B cell (primary cell): ENCODE data around the gene GMPR. TPM values are rescaled to one million over a fixed set of nuclear protein-coding genes. Genes with fewer than 3 reads are reported as not detected.

Experiments used
- ATAC-seq: fragments of 200-7000 bp; cut with Tn5 transposase; one replicate; pipeline ENCODE4 v1.10.0; 2021; ENCODE audit warnings: low read depth, mild to moderate bottlenecking, moderate number of reproducible peaks, moderate library complexity
- CTCF ChIA-PET: fragments of 350-600 bp; sonication (Branson Sonifier 250); formaldehyde crosslinking; loops from one replicate; lab custom pipeline; 2021; ENCODE audit warnings: antibody characterized with exemption, inconsistent platforms; lab: Charles Lee
- POLR2A ChIA-PET: fragments of 350-600 bp; sonication (Branson Sonifier 250); formaldehyde crosslinking; loops from one replicate; lab custom pipeline; 2021; ENCODE audit warnings: antibody characterized with exemption; lab: Charles Lee
- DNase-seq: peaks from one replicate; pipeline ENCODE4 v3.0.0; 2013
- H2AFZ ChIP-seq: 2 replicates; pipeline ENCODE4 v1.6.1; 2012; ENCODE audit warnings: mild to moderate bottlenecking, low read depth, low read length; ENCODE audit not compliant: insufficient read depth, poor library complexity, severe bottlenecking
- H3K27ac ChIP-seq, 2 donors: 1 replicate in 1 of 2; 2 replicates in 1 of 2; pipeline ENCODE4 v1.5.1; 2012 to 2013; ENCODE audit warnings: low read length in 2 of 2, mild to moderate bottlenecking in 2 of 2, moderate library complexity in 1 of 2
- H3K27me3 ChIP-seq, 4 experiments: fragments of 200-600 bp in 1 of 4; sonication (generic) in 1 of 4; replicated peaks in 1 of 4; 1 replicate in 2 of 4; 2 replicates in 2 of 4; pipeline versions ENCODE4 v1.6.1 to v1.7.0; 2013 to 2016; ENCODE audit warnings: low read length in 3 of 4, mild to moderate bottlenecking in 2 of 4, mixed read lengths in 1 of 4, moderate library complexity in 1 of 4; ENCODE audit not compliant: insufficient read depth in 4 of 4, control insufficient read depth in 3 of 4; ENCODE audit errors: control extremely low read depth in 1 of 4
- H3K36me3 ChIP-seq, 2 experiments: replicated peaks in 1 of 2; 1 replicate in 1 of 2; 2 replicates in 1 of 2; pipeline versions ENCODE4 v1.6.1 to v1.7.1; 2013; ENCODE audit warnings: low read length in 1 of 2; ENCODE audit not compliant: insufficient read depth in 2 of 2, control insufficient read depth in 1 of 2; ENCODE audit errors: control extremely low read depth in 1 of 2, extremely low read depth in 1 of 2
- H3K4me1 ChIP-seq, 2 donors: fragments of 200-600 bp in 1 of 2; sonication (generic) in 1 of 2; 1 replicate in 1 of 2; 2 replicates in 1 of 2; pipeline versions ENCODE4 v1.5.1 to v1.6.1; 2013 to 2017; ENCODE audit warnings: low read length in 2 of 2; ENCODE audit not compliant: control insufficient read depth in 2 of 2, insufficient read depth in 2 of 2
- H3K4me2 ChIP-seq: replicated peaks from 2 replicates; pipeline ENCODE3; 2012; ENCODE audit warnings: mild to moderate bottlenecking, low read depth, low read length; ENCODE audit not compliant: poor library complexity, severe bottlenecking
- H3K4me3 ChIP-seq, 5 experiments: fragments of 200-600 bp in 1 of 5; sonication (generic) in 1 of 5; 1 replicate in 3 of 5; 2 replicates in 2 of 5; pipeline versions ENCODE4 v1.5.1 to v1.7.0; 2011 to 2016; ENCODE audit warnings: low read length in 4 of 5, mild to moderate bottlenecking in 4 of 5, low read depth in 2 of 5, control low read depth in 1 of 5, moderate library complexity in 1 of 5; ENCODE audit not compliant: insufficient read depth in 1 of 5; ENCODE audit errors: control extremely low read depth in 1 of 5, extremely low read depth in 1 of 5
- H3K79me2 ChIP-seq: fragments of 200-600 bp; sonication (generic); one replicate; pipeline ENCODE4 v1.6.0; 2016; ENCODE audit warnings: low read length; ENCODE audit not compliant: control insufficient read depth, insufficient read depth
- H3K9ac ChIP-seq: fragments of 200-600 bp; sonication (generic); 2 replicates; pipeline ENCODE4 v1.6.1; 2017; ENCODE audit warnings: mild to moderate bottlenecking, low read length, moderate library complexity
- H3K9me3 ChIP-seq, 3 donors: one replicate each; pipeline versions ENCODE4 v1.6.1 to v1.7.1; 2013; ENCODE audit warnings: low read length in 2 of 3; ENCODE audit not compliant: control insufficient read depth in 2 of 3, insufficient read depth in 1 of 3; ENCODE audit errors: control extremely low read depth in 1 of 3
- H4K20me1 ChIP-seq: 2 replicates; pipeline ENCODE4 v1.6.0; 2012; ENCODE audit warnings: mild to moderate bottlenecking, low read length; ENCODE audit not compliant: insufficient read depth, control insufficient read depth, poor library complexity, severe bottlenecking
- H3K27ac Mint-ChIP-seq: one replicate; pipeline ENCODE4 v1.8.0; 2021; ENCODE audit warnings: mixed read lengths
- H3K27me3 Mint-ChIP-seq: one replicate; pipeline ENCODE4 v1.8.0; 2021; ENCODE audit warnings: mixed read lengths
- H3K4me1 Mint-ChIP-seq: one replicate; pipeline ENCODE4 v1.8.0; 2021; ENCODE audit warnings: mixed read lengths
- H3K4me3 Mint-ChIP-seq: one replicate; pipeline ENCODE4 v1.8.0; 2021; ENCODE audit warnings: mixed read lengths
- H3K9me3 Mint-ChIP-seq: one replicate; pipeline ENCODE4 v1.8.0; 2022; ENCODE audit warnings: mixed read lengths; ENCODE audit not compliant: insufficient read depth
- CTCF ChIP-seq: fragments of 200-600 bp; IDR thresholded peaks from one replicate; pipeline ENCODE4 v1.8.0; 2022; ENCODE audit warnings: antibody characterized with exemption, mild to moderate bottlenecking
- EZH2 ChIP-seq: IDR thresholded peaks from 2 replicates; pipeline ENCODE4 v1.6.1; 2012; ENCODE audit warnings: borderline replicate concordance, low read depth, mild to moderate bottlenecking, moderate library complexity, low read length; ENCODE audit not compliant: insufficient read depth, poor library complexity, severe bottlenecking
- WGBS: methylation state at CpG from one replicate; pipeline ENCODE4 v1.1.5; 2013; ENCODE audit warnings: missing lambda C conversion rate; ENCODE audit not compliant: insufficient coverage; 5-methylcytosine and 5-hydroxymethylcytosine counted together
- intact Hi-C: fragments of 100-400 bp; cut with micrococcal nuclease; formaldehyde crosslinking; loops from one replicate; pipeline ENCODE4 v1.10.0; 2022
- polyA plus RNA-seq: library from polyadenylated mRNA; depleted of rRNA; stranded (reverse); fragments of >200 nt; gene quantifications from 2 replicates; pipeline ENCODE4 v1.2.3, GENCODE V29; 2012
- total RNA-seq, 2 donors: library from RNA; stranded (reverse); fragments of 120-200 nt in 1 of 2; gene quantifications; 1 replicate in 1 of 2; 2 replicates in 1 of 2; pipeline versions ENCODE4 v1.2.3 to v1.2.4, GENCODE V29; 2013 to 2022

GMPR gene
- total and polyA plus RNA-seq, 2 donors (not counting 1 experiment from before 2014, with no cell fraction given) = 0.82 TPM; not detected in 1

GRCh38 chr6:16251706-16252105 is 13.3 kb downstream of the GMPR start:
- Mint-ChIP-seq H3K9me3 (no peaks in the 10 kb centered on the region), H3K4me1 (no peaks in the 10 kb centered on the region), H3K27me3 (peaks cover 16% of the 10 kb centered on the region), H3K4me3 (no peak overlapping the region), H3K27ac (no peak overlapping the region)
- Histone ChIP-seq H3K4me3 (no peak overlapping the region), H3K79me2 (no peaks in the 10 kb centered on the region), H3K36me3 (no peaks in the 10 kb centered on the region), H2AFZ (no peak overlapping the region), H3K27ac (no peak overlapping the region), H3K9ac (no peak overlapping the region), H3K4me2 (no peak overlapping the region), H4K20me1 (no peaks in the 10 kb centered on the region), H3K27me3 (peaks cover 0 to 3% (median under 1%) of the 10 kb centered on the region in 4 experiments), H3K4me1 (no peaks in the 10 kb centered on the region), H3K9me3 (no peaks in the 10 kb centered on the region)
- ChIA-PET CTCF (no interaction called here), POLR2A (no interaction called here)
- intact Hi-C loops = no loop called here
- ATAC-seq = no peak
- no peak for DNase-seq
- TF ChIP-seq EZH2 (no peak), CTCF (no peak)
- WGBS = no CpG with 5 or more reads among the region's 2 CpGs

GRCh38 chr6:16252686-16253299 is 14.4 kb downstream of the GMPR start:
- DNase-seq (no peak), ATAC-seq (no peak)
- Histone ChIP-seq H3K4me3 (no peak overlapping the region), H3K9ac (no peak overlapping the region), H3K36me3 (no peaks in the 10 kb centered on the region), H3K4me1 (no peaks in the 10 kb centered on the region), H3K79me2 (no peaks in the 10 kb centered on the region), H3K4me2 (no peak overlapping the region), H3K27me3 (peaks cover 0 to 2% (median under 1%) of the 10 kb centered on the region in 4 experiments), H3K27ac (no peak overlapping the region), H2AFZ (no peak overlapping the region), H3K9me3 (no peaks in the 10 kb centered on the region), H4K20me1 (no peaks in the 10 kb centered on the region)
- no peak overlapping the region for H3K27ac Mint-ChIP-seq
- CTCF ChIA-PET = no interaction called here
- H3K27me3 Mint-ChIP-seq = peaks cover 13% of the 10 kb centered on the region
- H3K9me3 Mint-ChIP-seq = no peaks in the 10 kb centered on the region
- POLR2A ChIA-PET = no interaction called here
- intact Hi-C loops = no loop called here
- WGBS = 71% methylated on average over 2 of the region's 2 CpGs
- H3K4me3 Mint-ChIP-seq = no peak overlapping the region
- H3K4me1 Mint-ChIP-seq = no peaks in the 10 kb centered on the region
- TF ChIP-seq EZH2 (no peak), CTCF (no peak)
